OCI-LY1 (cell line): ENCODE data around the gene CRB2.

ENCODE experiments used
- H2AFZ ChIP-seq: fragments of 200-600 bp; sonication (generic), shearing (Covaris generic); 2 replicates; pipeline ENCODE4 v1.6.0; 2014; ENCODE audit warnings: antibody characterized with exemption, mild to moderate bottlenecking, low read length
- H3F3A ChIP-seq: fragments of 200-600 bp; sonication (generic), shearing (Covaris generic); 2 replicates; pipeline ENCODE4 v1.6.0; 2014; ENCODE audit warnings: mild to moderate bottlenecking, antibody characterized with exemption, low read length, moderate library complexity; ENCODE audit not compliant: insufficient read depth
- H3K27ac ChIP-seq: fragments of 200-600 bp; sonication (generic); 2 replicates; pipeline ENCODE4 v1.5.1; 2014; ENCODE audit warnings: low read length, mixed run types, mild to moderate bottlenecking, low read depth; ENCODE audit not compliant: poor library complexity, severe bottlenecking
- H3K27me3 ChIP-seq: fragments of 200-600 bp; sonication (generic); 2 replicates; pipeline ENCODE4 v1.6.0; 2014; ENCODE audit warnings: antibody characterized with exemption, mild to moderate bottlenecking, low read length, moderate library complexity; ENCODE audit not compliant: insufficient read depth
- H3K36me3 ChIP-seq: fragments of 200-600 bp; sonication (generic); 2 replicates; pipeline ENCODE4 v1.6.1; 2014; ENCODE audit warnings: mild to moderate bottlenecking, antibody characterized with exemption, low read length, moderate library complexity, mixed read lengths; ENCODE audit not compliant: insufficient read depth
- H3K4me1 ChIP-seq: fragments of 200-600 bp; sonication (generic); 2 replicates; pipeline ENCODE4 v1.5.1; 2014; ENCODE audit warnings: mild to moderate bottlenecking, low read length, moderate library complexity; ENCODE audit not compliant: insufficient read depth, severe bottlenecking
- H3K4me2 ChIP-seq: fragments of 200-600 bp; sonication (generic), shearing (Covaris generic); 2 replicates; pipeline ENCODE4 v1.6.1; 2014; ENCODE audit warnings: low read length
- H3K4me3 ChIP-seq: fragments of 200-600 bp; sonication (generic); 2 replicates; pipeline ENCODE4 v1.5.1; 2014; ENCODE audit warnings: low read length, low read depth, mild to moderate bottlenecking, mixed read lengths; ENCODE audit not compliant: poor library complexity, severe bottlenecking
- H3K79me2 ChIP-seq: fragments of 200-600 bp; shearing (Covaris generic); 2 replicates; pipeline ENCODE4 v1.6.1; 2016; ENCODE audit warnings: mixed run types, low read length, mixed read lengths; ENCODE audit not compliant: insufficient read depth
- H3K9ac ChIP-seq: fragments of 200-600 bp; sonication (generic), shearing (Covaris generic); 2 replicates; pipeline ENCODE4 v1.6.1; 2014; ENCODE audit warnings: mild to moderate bottlenecking, low read length, mixed read lengths
- H3K9me2 ChIP-seq: fragments of 200-600 bp; sonication (generic), shearing (Covaris generic); 2 replicates; pipeline ENCODE4 v1.6.1; 2014; ENCODE audit warnings: low read depth, mild to moderate bottlenecking, low read length, mixed read lengths
- H3K9me3 ChIP-seq: fragments of 200-600 bp; shearing (Covaris generic); 2 replicates; pipeline ENCODE4 v1.6.1; 2014; ENCODE audit warnings: low read length, mixed read lengths
- H4K20me1 ChIP-seq: fragments of 200-600 bp; sonication (generic), shearing (Covaris generic); 2 replicates; pipeline ENCODE4 v1.6.0; 2016; ENCODE audit warnings: mild to moderate bottlenecking, low read length; ENCODE audit not compliant: insufficient read depth
- CTCF ChIP-seq: fragments of 200-600 bp; sonication (generic), shearing (Covaris generic); IDR thresholded peaks from 2 replicates; pipeline ENCODE4 v1.5.1; 2017; ENCODE audit warnings: mild to moderate bottlenecking, antibody characterized with exemption, low read length, moderate library complexity, mixed read lengths
- EZH2 ChIP-seq: fragments of 200-600 bp; sonication (generic), shearing (Covaris generic); IDR thresholded peaks from 2 replicates; pipeline ENCODE4 v1.8.0; 2017; ENCODE audit warnings: borderline replicate concordance, mixed run types, mild to moderate bottlenecking, antibody characterized with exemption, low read length, moderate library complexity, mixed read lengths

CRB2 gene

GRCh38 chr9:123355761-123356431, at the start of gene CRB2:
CRB2 (plus strand) TSS chr9:123356197; CDS start chr9:123356261, 64 bp downstream.
- H4K20me1 ChIP-seq: no peaks in the 10 kb centered on the region
- H3K27me3 ChIP-seq: no peaks in the 10 kb centered on the region; the same call in 1 of the 2 replicates
- no peaks in the 10 kb centered on the region for H3K9me3 ChIP-seq
- no peak within 1 kb of the TSS for H3K4me3 ChIP-seq
- H3K4me2 ChIP-seq: no peak within 1 kb of the TSS
- H2AFZ ChIP-seq: no peak within 1 kb of the TSS
- TF ChIP-seq CTCF (no peak), EZH2 (no peak)
- H3K79me2 ChIP-seq: no peaks in the 10 kb centered on the region
- H3K9ac ChIP-seq: no peak within 1 kb of the TSS
- no peaks in the 10 kb centered on the region for H3K36me3 ChIP-seq
- H3K27ac ChIP-seq: no peak within 1 kb of the TSS
- H3F3A ChIP-seq: no peaks in the 10 kb centered on the region
- peaks cover 20% of the 10 kb centered on the region for H3K4me1 ChIP-seq
- no peaks in the 10 kb centered on the region for H3K9me2 ChIP-seq

- Histone ChIP-seq H3K27ac (no peak overlapping the region), H2AFZ (no peak overlapping the region), H4K20me1 (no peaks in the 10 kb centered on the region), H3K4me2 (no peak overlapping the region), H3K4me3 (no peak overlapping the region), H3K27me3 (no peaks in the 10 kb centered on the region), H3K79me2 (no peaks in the 10 kb centered on the region), H3K9me2 (no peaks in the 10 kb centered on the region), H3K4me1 (peaks cover 15% of the 10 kb centered on the region), H3F3A (0 out of 2 replicates have a peak, but pooled peaks cover 4% of the 10 kb centered on the region), H3K36me3 (no peaks in the 10 kb centered on the region), H3K9ac (no peak overlapping the region), H3K9me3 (no peaks in the 10 kb centered on the region)
- no peak for TF ChIP-seq CTCF
- no peak for TF ChIP-seq EZH2
Observed at GRCh38 chr9:123309611-123310010, 46.4 kb upstream of the CRB2 start.

GRCh38 chr9:123310551-123311249, 45.3 kb upstream of the CRB2 start:
- no peaks in the 10 kb centered on the region for H3K36me3 ChIP-seq
- no peak overlapping the region for H3K4me3 ChIP-seq
- H3K27ac ChIP-seq: no peak overlapping the region
- 0 out of 2 replicates have a peak, but pooled peaks cover 4% of the 10 kb centered on the region for H3F3A ChIP-seq
- H3K27me3 ChIP-seq: no peaks in the 10 kb centered on the region
- no peaks in the 10 kb centered on the region for H3K79me2 ChIP-seq
- H3K9ac ChIP-seq: no peak overlapping the region
- H2AFZ ChIP-seq: no peak overlapping the region
- H3K4me1 ChIP-seq: peaks cover 5% of the 10 kb centered on the region
- TF ChIP-seq CTCF (no peak), EZH2 (no peak)
- H3K4me2 ChIP-seq: no peak overlapping the region
- no peaks in the 10 kb centered on the region for H3K9me3 ChIP-seq
- H4K20me1 ChIP-seq: no peaks in the 10 kb centered on the region
- no peaks in the 10 kb centered on the region for H3K9me2 ChIP-seq
